ENCODE data around the gene SEPTIN5.

Gene SEPTIN5

DNA sequence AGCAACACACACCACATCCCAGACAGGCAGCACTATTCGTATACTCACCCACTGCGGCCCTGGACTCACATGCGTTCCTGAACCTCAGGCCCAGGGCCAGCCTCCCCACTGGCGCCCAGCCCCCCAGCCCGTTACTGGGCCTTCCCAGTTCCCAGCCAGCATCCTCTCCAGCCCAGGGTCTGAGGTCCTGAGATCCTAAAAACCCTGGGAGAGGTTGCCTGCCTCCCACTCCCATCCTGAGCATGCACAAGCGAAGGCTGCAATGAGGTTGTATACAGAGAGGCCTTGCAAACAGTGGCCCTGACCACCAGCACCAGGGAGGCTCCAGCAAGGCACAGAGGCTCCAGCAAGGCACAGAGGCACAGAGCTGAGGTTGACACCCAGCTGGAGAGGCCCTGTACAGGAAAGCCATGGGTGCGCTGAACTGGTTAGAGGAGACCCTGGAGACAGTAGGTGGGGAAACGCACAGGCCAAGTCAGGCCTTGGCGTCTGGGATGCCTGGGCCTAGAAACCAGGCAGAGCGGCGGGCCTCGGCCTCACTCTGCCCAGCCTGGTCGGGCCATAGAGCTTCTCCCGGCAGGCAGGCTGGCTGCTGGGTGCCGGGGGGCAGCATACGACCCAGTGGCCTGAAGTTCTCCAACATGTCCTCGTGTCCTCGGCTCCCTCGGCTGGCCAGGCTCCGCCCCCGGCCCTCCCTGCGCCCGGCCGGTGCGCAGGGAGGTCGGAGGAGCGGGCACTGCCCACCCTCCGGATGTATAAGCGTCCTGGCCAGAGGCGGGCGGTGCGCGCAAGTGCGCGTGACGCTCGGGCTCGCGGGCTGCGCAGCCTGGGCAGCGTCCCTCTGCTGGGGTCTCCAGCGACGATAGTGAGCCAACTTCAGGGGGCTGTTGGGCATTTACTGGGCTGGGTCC is 43.9 kb downstream of the SEPTIN5 start:
- DNase-seq (ENCODE audit: low read depth): no peak
- TF ChIP-seq, protein P1, sequence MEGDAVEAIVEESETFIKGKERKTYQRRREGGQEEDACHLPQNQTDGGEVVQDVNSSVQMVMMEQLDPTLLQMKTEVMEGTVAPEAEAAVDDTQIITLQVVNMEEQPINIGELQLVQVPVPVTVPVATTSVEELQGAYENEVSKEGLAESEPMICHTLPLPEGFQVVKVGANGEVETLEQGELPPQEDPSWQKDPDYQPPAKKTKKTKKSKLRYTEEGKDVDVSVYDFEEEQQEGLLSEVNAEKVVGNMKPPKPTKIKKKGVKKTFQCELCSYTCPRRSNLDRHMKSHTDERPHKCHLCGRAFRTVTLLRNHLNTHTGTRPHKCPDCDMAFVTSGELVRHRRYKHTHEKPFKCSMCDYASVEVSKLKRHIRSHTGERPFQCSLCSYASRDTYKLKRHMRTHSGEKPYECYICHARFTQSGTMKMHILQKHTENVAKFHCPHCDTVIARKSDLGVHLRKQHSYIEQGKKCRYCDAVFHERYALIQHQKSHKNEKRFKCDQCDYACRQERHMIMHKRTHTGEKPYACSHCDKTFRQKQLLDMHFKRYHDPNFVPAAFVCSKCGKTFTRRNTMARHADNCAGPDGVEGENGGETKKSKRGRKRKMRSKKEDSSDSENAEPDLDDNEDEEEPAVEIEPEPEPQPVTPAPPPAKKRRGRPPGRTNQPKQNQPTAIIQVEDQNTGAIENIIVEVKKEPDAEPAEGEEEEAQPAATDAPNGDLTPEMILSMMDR (IDR thresholded peaks at IDR 0.05; ENCODE audit: low read length, missing control alignments): no peak
- H3K4me3 ChIP-seq (replicated peaks; ENCODE audit: low read depth, low read length): no peak overlapping the region

DNA sequence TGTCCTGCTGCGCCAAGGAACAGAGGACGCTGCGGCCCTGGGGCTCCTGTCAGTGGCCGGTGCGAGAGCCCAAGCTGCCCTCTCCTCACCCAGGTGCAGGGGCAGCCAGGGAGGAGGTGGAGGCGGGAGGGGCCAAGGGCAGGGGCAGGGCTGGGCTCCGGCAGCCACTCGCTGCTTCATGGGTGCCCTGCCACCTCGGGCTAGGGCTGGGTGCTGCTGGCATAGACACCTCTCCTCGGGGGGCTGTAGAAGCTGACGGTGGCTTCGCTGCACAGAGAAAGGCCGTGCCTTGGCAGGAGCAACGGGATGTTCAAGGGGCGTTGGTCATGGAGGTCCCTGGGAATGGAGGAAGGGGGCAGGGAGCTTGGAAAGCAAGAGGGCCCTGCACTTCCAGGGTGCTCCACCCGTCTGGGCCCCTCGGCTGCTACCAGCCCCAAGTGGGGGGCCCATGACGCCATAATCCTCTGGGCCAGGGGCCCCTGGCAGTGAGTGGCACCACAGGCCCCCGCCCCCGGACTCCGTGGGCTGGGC is 44.7 kb downstream of the SEPTIN5 start:
- TF ChIP-seq, protein P1 (IDR thresholded peaks at IDR 0.05; ENCODE audit: low read length, missing control alignments): no peak
- no peak overlapping the region for H3K4me3 ChIP-seq (replicated peaks; ENCODE audit: low read depth, low read length)
- no peak for DNase-seq (ENCODE audit: low read depth)

DNA sequence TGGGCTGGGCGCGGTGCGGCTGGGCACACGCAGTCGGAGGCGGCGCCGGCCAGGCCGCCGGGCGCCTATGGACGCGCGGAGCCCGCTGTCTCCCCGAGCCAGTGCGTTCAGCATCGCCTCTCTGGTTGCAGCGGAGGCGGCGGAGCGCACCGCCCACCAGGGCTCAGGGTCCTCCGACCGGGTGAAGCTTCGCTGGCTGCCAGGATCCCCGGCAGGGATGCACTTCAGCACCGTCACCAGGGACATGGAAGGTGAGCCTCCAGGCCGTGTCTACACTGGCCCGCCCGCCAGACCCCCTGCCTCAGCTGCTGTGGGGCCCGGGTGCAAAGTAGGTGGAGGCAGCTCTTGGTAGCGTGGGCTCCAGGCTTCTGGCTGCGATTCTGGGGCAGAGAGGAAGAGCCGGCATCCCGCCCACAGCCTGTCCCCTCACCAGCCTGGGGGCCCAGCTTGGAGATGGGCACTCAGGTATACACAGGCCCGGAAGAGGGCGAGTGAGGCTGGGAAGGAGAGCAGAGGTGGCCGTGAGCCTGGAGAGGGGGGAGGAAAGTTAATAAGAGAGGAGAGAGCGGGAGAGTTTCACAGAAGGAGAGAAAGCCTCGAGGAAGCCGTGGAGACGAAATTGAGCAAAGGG is 45.2 kb downstream of the SEPTIN5 start:
- DNase-seq (ENCODE audit: low read depth): no peak
- H3K4me3 ChIP-seq (replicated peaks; ENCODE audit: low read depth, low read length): no peak overlapping the region
- TF ChIP-seq, protein P1 (IDR thresholded peaks at IDR 0.05; ENCODE audit: low read length, missing control alignments): no peak

DNA sequence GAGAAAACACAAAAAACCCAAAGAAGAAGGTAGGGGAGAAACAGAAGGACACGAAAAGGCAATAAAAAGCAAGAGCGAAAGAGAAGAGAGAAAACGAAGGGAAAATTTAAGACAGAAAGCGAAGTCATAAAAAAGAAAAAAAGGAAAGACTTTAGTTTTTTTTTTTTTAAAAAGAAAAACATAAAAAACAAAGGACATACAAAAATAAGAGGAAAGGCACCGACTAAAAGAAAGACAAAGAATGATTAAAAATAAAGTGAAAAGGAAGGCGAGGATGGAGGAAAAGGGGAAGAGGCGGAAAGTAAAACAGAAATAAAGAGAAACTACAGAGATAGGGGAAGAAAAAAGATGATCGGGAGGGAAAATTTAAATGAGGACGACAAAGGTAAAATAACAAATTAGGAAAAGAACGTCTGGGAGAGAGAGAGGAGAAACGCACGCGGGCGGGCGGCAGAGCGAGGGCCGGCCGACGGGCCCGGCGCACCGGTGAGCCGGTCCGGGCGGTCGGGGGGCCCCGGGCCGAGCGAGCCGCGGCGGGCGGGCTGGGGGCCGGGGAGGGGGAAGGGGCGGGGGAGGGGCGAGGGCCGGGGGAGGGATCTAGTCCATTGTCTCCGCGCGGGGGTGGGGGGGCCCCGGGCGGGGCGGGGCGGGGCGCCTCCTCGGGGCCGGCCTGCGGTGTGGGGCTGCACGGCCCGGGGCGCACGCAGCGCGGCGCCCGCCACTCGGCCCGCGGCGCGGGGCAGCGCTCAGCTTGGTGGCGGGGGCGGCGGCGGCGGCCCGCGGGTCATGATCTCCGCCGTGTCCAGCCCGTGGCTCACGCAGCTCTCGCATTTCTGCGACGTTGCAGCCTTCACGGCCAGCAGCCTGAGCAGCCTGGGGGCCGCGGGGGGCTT is 46.0 kb downstream of the SEPTIN5 start, which contains the start of gene TBX1:
TSS of gene TBX1 (plus strand) at position 721 of the 893 bp plus-strand sequence. CDS start at position 787, 66 bp downstream.
- DNase-seq (ENCODE audit: low read depth): no peak
- TF ChIP-seq, protein P1 (IDR thresholded peaks at IDR 0.05; ENCODE audit: low read length, missing control alignments): no peak
- no peak within 1 kb of the TSS for H3K4me3 ChIP-seq (replicated peaks; ENCODE audit: low read depth, low read length)

DNA sequence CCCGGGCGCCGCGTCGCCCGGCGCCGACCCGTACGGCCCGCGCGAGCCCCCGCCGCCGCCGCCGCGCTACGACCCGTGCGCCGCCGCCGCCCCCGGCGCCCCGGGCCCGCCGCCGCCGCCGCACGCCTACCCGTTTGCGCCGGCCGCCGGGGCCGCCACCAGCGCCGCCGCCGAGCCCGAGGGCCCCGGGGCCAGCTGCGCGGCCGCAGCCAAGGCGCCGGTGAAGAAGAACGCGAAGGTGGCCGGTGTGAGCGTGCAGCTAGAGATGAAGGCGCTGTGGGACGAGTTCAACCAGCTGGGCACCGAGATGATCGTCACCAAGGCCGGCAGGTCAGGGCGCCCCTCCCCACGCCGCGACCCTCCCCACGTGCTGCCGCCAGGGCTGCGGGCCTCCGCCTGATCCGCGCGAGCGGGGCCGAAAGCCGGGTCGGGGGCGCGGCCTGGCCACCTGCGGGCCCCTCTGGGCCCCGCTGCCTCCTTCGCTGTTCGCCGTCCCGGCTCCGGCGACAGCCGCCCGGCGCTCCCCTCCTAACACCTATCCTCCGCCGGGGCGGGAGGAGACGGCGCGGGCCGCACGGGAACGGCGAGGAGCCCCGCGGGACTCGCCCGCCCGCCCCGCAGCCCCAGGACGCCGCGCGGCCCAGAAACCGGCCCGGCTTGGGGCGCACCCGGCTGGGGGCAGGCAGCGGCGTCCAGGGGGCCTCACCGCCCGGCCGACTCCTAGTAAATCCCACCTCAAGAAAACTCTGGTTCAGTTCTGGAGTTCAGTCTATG is 46.8 kb downstream of the SEPTIN5 start:
- no peak for DNase-seq (ENCODE audit: low read depth)
- H3K4me3 ChIP-seq (replicated peaks; ENCODE audit: low read depth, low read length): no peak overlapping the region
- TF ChIP-seq, protein P1 (IDR thresholded peaks at IDR 0.05; ENCODE audit: low read length, missing control alignments): no peak

Measured in fibroblast of pulmonary artery (primary cell).